ENCODE results near the gene LGALS3BP.

The LGALS3BP gene

DNA sequence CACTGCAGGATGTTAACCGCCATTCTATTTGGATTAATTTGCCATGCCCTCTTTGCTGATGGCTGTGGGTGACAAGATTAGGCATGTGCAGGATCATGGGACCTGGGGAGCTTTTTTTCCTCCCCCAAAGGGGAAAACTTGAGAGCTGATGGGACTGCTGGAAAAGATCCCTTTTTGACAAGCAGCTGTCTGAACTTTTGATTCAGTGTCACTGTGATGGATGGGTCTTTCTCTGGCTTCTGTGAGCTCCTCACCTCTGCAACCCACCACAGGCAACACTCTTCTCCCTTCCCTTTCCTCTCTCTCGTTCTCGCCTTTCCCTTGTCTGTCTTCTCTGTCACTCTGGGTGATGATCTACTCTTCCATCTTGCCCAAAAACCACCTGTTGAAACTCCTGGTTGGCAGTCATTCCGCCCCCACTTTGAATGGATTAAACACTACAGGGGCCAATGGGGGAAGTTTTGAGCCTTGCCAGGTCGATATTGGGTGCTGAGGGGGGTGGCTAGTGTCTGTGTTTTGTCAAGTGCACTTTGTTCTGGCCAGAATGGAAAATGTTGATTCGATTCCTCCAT, 32.9 kb upstream of the LGALS3BP start:
- peak; percentile 2 for DNase-seq

DNA sequence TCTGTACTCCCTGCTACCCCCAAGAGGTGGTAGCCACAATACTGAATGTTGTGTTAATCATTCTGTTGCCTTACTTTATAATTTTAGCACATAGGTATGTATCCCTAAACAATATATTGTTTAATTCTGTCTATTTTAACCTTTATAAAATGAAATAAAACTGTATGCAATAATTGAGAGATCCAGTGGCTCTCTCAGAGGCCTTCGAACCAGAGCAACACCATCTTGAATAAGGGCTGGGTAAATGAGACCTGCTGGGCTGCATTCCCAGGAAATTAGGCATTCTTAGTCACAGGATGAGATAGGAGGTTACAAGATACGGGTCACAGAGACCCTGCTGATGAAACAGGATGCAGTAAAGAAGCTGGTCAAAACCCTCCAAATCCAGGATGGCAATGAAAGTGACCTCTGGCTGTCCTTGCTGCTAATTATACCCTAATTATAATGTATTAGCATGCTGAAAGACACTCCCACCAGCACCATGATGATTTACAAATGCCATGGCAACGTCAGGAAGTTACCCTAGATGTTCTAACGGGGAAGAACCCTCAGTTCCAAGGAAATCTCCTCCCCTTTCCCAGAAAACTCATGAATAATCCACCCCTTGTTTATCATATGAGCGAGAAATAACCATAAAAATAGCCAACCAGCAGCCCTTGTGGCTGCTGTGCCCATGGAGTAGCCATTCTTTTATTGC, 31.9 kb upstream of the LGALS3BP start:
- DNase-seq, result no peak

DNA sequence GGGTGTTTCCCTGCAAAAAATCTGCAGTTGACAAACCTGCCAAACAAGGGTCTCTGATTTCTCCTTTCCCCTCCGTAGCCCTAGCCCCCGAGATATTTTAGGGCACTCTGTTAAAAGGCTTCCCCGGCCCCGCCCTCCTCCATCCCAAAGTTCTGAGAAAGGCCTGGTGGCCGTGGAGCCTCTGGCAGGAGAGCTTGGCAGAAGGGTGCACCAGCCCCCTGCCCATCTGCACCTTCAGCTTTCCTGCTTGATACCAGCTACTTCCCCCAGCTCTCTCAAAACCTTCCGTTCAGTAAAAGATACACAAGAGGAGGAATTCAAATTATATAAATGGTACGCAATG, 30.6 kb upstream of the LGALS3BP start:
- DNase-seq, result no peak

DNA sequence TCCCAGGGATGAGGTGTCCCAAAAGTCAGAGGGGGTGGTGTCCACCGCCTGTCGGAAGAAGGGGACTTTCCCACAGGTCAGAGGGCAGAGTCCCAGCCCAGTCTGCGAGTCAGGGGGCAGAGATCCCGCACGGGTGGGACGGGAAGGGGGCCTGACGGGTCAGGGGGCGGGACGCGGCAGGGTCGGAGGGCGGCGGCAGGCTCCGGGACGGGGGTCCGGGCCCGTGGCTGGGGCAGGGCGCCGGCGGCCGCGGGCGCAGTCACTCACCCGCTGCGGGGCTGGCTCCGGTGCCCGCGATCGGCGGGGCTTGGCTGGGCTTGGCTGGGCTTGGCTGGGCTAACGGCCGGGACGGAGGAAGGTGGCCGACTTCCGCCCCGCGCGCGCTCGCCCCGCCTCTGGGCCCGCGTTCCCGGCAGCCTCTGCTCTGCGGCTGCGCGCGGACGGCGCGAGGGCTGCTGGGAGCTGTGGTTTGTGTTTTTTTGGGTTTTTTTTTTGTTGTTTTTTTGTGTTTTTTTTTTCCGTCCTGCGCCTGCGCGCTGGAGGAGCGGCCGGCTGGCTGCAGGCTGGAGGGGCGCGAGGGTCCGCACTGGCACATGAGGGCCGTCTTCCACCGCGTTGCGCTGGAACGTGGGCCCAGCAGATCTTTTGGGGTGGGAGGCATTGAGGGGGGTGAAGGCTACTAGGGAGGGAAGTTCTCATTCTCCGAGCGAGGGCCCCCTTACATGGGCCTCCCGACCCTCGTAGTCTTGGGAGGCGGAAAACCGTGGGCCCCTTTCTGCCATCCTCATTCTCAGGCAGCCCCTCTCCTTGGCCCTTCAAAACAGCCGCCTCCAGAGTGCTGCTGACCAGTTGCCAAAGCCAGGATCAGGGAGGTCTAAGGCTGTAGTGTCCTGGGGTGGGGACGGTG, 29.9 kb upstream of the LGALS3BP start, which contains the start of gene CANT1:
Gene CANT1 (minus strand): TSS at position 368 of the 907 bp plus-strand sequence. CDS start 12,142 bp downstream, outside the sequence.
- DNase-seq, result peak; percentile 86

DNA sequence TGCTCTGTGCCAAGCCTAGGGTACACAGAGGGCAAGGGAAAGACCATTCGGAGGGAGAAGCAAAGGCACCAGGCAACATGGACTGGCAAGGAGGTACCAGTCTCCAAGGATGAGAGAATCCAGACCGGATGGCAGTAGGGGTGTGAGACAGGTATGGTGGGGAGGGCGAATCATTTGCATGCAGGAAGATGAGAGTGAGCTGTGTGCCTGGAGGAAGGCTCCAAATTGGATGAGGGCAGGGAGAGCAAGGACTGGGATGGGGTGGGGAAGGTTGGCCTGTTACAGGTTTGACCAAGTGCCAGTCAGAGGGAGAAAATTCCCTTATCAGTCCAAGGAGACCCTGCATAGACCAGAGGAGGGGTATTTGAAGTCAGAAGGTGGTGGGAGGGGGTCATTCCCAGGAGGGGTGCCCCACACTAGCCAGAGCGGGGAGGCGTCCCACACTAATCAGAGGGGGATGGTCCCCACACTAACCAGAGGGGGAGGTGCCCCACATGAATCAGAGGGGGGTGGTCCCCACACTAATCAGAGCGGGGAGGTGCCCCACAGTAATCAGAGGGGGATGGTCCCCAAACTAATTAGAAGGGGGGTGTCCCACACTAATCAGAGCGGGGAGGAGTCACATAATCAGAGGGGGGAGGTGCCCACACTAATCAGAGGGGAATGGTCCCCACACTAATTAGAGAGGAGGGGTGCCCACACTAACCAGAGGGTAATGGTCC, 29.1 kb upstream of the LGALS3BP start:
- DNase-seq, result peak; percentile 34

DNA sequence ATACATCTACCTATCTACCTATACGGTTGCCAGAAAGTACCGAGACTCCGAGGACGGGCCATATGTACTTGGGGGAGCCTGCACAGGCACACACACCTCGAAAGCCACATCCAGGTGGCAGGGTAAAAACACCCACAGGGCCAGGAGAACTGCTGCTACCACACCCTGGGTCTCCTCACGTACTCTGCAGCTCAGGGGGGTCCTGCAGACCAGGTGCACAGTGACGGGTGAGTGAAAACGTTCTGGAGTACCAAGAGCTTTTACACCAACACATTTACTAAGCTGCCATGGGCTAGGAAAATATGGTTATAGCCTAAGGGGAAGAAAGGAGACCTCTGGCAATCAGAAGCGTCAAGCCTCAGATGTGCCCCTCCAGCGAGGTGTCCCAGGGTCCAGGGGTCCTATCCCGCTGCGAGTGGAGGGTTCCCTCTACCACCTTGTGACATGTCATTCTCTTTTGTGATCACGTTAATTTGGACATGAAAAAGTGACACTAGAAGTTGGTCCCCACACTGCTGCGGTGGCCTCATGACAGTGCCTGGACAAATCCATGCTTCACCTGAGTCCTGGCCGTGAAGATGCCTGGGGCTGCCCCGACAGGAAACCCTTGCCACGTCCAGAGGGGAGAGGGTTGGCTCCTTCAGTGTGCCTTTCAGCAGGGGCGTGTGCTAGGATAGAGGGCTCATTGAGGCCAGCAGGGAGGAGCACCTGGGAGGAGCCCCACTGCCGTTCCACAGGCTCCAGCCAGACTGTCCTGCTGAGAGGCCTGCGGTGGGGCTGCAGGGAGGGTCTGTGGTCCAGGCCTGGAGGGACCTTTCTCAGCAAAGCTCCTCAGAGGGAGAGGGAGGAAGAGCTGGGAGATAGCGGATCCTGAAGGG, 28.0 kb upstream of the LGALS3BP start:
- DNase-seq, result peak; percentile 43

DNA sequence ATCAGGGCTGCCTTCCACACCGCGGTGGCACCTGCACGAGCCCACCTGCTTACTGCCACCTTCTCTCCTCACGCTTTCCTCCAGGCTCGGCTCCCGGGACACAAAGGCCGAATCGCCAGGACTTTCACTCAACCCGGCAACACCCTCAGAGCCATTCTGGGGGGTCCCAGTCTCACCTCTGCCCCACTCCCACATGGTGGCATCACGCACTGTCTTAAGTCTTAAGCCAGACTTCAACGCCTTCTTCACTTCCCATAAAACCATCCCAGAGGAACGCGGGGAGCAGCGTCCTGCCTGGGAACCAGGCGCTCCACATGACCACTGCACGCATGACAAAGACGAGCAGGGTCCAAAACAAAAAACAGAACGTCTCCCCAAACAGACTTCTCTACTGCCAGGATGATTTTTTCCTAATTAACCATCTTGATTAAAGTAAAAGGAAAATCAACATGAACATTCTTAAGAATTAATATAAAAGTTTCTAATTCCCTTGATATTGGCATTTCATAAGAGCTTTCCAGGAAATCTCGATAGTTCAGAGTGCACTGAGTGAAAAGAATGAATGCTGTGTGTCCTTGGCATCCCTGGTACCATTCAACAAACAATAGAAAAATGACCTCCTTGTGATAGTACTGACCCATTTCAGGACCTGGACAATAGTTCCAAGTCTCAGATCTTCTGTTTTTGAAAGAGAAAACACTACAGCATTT, 27.2 kb upstream of the LGALS3BP start:
- DNase-seq, result peak; percentile 15

DNA sequence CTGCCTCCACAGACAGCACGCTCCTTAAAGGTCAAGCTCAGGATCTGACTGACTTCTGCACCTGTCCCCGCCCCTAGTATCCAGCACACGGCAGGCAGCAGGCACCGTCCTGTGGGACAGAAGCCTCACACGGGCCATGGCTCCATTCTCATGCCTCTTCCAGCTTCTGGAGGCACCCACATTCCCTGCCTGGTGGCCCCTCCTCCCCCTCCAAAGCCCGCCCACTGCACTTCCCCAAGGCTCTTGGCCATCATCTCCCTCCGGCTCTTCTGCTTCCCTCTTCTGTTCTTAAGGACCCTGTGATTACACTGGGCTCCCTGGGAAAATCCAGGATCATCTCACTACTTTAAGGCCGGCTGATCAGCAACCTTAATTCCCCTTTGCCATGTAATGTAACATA, 26.3 kb upstream of the LGALS3BP start:
- peak; percentile 16 for DNase-seq

DNA sequence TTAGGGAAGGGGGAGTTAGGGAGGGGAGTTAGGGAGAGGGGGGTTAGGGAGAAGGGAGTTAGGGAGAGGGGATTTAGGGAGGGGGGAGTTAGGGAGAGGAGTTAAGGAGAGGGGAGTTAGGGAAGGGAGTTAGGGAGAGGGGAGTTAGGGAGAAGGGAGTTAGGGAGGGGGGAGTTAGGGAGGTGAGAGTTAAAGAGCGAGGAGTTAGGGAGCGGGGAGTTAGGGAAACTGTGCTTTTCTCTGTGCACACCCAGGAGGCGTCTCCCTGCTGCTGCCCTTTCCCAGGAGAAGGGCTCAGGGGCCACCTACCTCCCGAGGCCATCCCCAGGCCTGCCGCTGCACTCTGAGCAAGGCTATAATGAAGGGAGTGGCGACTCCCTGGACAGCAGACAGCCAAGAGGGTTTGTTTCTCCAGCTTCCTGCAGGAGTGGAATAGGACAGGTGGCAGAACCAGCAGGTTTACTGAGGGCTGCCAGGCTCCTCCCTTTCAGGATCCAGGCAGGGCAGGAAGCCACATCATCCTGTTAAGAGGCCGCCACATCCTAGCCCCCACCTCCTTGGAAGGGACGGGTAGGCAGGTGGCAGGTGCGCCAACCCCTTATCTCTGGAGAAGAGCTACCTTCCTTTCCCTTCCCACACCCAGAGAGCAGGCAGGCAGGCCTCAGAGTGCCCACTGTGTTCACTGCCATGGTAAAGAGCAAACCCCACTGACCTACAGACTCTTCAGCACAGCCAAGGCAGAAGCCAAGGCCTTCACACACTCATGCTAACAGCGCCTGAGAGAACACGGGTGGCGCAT, 25.5 kb upstream of the LGALS3BP start:
- peak; percentile 21 for DNase-seq

DNA sequence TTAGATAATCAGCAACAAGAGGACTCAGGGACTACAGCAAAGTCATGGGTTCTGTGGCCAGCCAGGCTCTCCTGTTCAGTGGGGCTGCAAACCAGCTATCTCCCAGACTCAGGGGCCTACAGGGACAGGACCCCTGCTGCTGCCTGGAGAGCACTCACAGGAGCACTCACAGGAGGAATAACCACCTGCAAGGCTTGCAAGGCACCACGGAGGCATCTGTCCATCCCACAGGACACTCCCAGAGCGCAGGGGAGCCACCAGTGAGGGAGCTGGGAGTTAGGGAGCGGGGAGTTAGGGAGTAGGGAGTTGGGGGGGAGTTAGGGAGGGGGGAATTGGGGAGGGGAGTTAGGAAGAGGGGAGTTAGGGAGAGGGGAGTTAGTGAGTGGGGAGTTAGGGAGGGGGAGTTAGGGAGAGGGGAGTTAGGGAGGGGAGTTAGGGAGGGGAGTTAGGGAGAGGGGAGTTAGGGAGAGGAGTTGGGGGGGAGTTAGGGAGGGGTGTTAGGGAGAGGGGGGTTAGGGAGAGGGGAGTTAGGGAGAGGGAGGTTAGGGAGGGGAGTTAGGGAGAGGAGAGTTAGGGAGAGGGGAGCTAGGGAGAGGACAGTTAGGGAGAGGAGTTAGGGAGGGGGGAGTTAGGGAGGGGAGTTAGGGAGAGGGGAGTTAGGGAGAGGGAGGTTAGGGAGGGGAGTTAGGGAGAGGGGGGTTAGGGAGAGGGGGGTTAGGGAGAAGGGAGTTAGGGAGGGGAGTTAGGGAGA, 24.1 kb upstream of the LGALS3BP start:
- peak; percentile 16 for DNase-seq

DNA sequence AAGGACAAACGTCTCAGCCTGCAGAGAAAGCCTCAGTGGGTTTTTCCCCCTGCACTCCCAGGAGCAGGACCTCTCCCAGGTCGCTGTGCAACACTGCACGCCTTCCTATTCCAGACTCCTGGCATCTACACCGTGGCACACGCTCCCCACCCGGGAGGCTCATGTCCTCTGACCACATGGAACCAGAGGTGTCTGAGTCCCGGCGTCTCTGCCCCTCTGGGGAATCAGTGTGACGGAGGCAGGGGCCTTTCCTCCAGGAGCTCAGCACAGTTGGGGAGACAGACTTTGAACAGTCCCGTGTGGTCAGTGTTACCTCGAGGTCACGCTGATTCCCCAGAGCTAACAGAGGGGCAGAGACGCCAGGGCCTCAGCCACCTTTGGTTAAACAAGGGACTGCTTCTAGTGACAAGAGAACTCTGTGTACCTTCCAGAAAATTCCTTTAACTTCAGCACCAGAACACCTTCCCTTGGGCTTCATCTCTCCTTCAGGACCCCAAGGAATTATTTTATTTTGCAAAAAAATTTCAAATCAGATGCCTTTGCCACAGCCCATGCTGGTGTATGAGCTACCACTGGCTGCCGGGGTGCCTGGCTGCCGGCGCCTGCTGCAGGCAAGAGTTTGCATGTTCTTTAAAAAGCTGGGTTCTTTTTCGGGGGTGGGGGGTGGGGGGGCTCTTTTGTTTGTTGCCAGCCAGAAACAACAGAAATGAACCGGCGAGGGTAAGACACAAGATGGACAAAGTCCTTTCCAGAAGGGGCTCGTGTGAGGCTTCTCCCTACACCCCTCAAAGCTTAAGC, 23.3 kb upstream of the LGALS3BP start:
- DNase-seq, result peak; percentile 6

DNA sequence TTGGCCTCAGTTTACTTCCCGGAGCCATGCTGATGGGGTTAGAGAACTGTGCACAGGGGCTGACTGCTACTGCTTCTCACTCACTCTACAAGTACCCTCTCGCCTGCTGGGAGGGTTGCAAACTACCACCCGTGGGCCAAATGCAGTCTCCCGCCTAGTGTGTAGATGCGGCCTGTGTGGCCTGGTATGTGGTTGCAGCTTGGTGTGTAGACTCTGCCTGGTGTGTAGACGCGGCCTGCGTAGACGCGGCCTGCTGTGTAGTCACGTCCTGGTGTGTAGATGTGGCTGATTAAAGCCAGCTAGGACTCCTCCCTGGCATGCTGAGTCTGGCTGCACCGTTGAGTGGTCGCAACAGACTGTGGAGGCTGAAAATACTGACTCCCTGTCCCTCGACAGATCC, 22.6 kb upstream of the LGALS3BP start:
- DNase-seq, result peak; percentile 10

DNA sequence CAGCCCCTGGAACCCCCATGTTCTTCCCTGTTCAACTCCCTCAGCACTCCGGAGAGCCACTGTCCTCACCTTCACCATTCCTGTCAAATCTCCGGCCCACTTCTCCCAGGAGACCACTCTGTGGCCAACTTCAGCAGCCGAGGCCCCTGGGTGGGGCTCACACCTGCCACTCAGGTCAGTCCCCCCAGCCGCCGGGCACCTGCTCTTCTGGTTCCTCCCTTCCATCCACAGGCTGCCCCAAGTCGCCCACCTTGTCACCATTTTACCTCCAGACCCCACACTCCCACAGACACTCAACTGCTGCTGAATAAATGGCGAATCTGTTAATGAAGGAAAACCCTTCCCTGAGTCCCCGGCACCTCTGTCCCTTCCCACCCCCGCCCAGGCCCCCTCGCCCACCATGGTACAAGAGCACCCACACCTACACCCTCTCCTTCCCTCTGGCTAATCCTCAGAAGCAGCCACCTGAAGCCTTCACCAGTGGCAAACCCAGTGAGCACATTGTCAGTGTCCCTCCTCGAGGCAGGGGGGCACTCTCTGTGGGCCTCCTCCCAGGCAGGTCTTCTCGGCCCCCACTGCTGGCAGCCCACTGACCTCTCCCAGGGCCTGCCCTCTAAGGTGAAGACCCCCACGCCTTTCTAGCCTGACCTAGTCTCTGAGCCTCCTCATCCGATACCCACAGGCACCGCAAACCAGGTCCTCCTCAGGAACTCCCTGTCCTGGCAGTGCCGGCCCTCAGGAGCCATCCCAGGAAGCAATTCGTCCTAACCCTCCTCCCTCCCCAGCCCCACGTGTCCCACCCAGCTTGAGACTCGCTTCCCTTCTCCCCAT, 21.7 kb upstream of the LGALS3BP start:
- DNase-seq, result peak; percentile 10

DNA sequence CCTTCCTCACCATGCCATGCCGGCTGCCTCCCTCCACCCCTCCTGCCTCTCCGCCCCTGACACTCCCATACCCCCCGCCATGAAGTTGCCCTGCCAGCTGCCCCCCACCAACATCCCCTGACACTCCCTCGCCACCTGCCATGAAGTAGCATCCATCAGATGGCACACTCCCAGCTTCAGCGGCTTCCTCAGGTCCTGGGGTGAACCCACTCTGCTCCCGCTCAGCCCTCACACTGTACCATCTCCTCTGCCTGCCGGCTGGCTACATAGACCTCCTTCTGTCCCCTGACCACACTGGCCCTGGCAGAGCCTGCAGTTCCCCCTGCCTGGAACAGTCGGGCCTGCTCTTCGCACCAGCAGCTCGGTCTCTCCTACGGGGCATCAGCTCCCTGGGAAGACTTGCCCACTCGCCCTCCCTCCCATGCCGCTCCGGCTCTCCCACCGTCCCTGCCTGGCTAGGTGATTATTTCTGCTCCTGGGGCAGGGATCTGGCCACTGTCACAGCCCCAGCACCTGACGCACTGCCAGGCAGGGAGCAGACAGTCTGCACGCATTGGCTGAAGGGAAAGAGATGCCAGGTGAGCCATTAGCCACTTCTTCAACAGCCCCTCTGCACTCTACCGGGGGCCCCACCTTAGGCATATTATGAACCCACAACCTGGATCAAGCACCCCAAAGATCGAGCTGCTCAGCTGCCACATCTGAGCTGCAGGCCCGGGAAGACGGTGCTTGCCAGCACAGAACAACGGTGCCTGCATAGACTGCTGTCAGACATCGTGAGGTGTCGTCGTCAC, 20.9 kb upstream of the LGALS3BP start:
- peak; percentile 11 for DNase-seq

DNA sequence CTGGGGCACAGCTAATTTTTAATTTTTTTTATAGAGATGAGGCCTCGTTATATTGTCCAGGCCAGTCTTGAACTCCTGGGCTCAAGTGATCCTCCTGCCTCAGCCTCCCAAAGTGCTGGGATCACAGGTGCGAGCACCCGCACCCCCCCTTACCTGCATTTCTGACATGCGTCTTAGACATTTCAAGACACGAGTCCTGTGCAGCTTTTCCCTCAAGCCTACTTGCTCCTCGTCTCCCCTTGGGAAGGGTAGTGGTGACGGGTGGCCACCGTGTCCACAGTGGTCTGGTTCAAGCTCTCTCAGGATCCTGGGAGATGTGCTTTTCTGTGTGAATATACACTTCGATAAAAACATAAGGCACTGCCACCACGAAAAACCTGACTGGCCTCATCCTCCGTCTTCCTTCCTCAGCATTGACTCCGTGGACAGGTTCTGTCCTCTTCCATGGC, 20.2 kb upstream of the LGALS3BP start:
- peak; percentile 6 for DNase-seq

DNA sequence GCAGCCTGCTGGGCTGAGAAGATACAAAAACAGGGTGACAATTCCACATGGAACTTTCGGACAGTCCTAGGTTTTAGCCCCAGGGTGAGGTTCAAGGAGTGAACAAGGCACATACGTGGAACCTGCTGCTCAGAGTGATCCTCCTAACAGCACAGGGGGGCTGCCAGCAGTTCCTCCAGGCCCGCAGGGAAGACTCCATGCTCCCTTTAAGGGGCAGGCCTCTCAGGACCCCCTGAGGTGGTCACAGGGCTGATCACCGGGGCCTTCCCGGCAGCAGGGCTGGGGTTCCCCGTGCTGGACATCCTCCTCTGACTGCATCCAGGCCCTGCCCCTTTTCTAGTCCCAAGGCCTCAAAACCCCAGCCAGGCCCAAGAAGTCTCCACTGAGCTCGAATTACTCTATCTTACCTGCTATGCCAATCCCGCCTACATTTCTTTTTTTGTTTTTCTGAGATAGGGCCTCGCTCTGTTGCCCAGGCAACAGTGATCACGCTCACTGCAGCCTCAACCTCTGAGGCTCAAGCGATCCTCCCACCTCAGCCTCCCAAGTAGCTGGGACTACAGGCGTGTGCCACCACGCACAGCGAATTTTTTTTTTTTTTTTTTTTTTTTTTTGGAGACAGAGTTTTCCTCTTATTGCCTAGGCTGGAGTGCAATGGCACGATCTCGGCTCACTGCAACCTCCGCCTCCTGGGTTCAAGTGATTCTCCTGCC, 19.5 kb upstream of the LGALS3BP start:
- peak; percentile 19 for DNase-seq
